ENCODE results near the gene BANF2. TPM values are rescaled to one million over a fixed set of nuclear protein-coding genes. Genes with fewer than 3 reads are reported as not detected.

BANF2 gene
- total RNA-seq, 4 donors from 2014 or later = not detected

GRCh38 chr20:17685168-17685567 is 14.6 kb upstream of the BANF2 start:
- TF ChIP-seq CTCF (IDR thresholded peaks at IDR 0.05) (no peak), POLR2A (IDR thresholded peaks at IDR 0.05; ENCODE audit: low read depth) (no peak), POLR2AphosphoS5 (IDR thresholded peaks at IDR 0.05) (no peak), EP300 (IDR thresholded peaks at IDR 0.05) (no peak)
- no peak for DNase-seq (ENCODE audit: extremely low spot score)
- peaks cover 2 to 30% (median 25%) of the 10 kb centered on the region in 4 donors for H3K4me1 ChIP-seq
- no peak overlapping the region for H3K27ac ChIP-seq (replicated peaks in 1 of 4)
- H3K27me3 ChIP-seq = no peaks in the 10 kb centered on the region
- no peaks in the 10 kb centered on the region for H3K36me3 ChIP-seq
- WGBS = 48% methylated on average over 1 of the region's 1 CpG
- no peak overlapping the region for H3K4me3 ChIP-seq
- intact Hi-C loops (cut with DNase I) = loop anchor here (10.0 kb wide), 1 partner anchor 120 kb away; no protein-coding TSS in a partner anchor
- H3K9me3 ChIP-seq = no peaks in the 10 kb centered on the region

GRCh38 chr20:17687800-17688199 is 12.0 kb upstream of the BANF2 start:
- H3K4me3 ChIP-seq = no peak overlapping the region
- DNase-seq (ENCODE audit: extremely low spot score) = no peak
- intact Hi-C loops (cut with DNase I) = loop anchor here (10.0 kb wide), 1 partner anchor 117 kb away; no protein-coding TSS in a partner anchor
- 82% methylated on average over 3 of the region's 3 CpGs for WGBS
- no peaks in the 10 kb centered on the region for H3K27me3 ChIP-seq
- TF ChIP-seq CTCF (IDR thresholded peaks at IDR 0.05) = no peak
- peaks cover 0 to 37% (median 31%) of the 10 kb centered on the region in 4 donors for H3K4me1 ChIP-seq
- H3K9me3 ChIP-seq = no peaks in the 10 kb centered on the region
- no peak overlapping the region for H3K27ac ChIP-seq (replicated peaks in 1 of 4)
- no peaks in the 10 kb centered on the region for H3K36me3 ChIP-seq

GRCh38 chr20:17688965-17689364 is 10.8 kb upstream of the BANF2 start:
- Histone ChIP-seq H3K27ac (replicated peaks in 1 of 4) (peak overlapping the region in 3 of 4 donors; percentile 17 to 55 (median 25)), H3K27me3 (no peaks in the 10 kb centered on the region), H3K4me3 (no peak overlapping the region), H3K9me3 (no peaks in the 10 kb centered on the region), H3K36me3 (no peaks in the 10 kb centered on the region), H3K4me1 (peaks cover 0 to 41% (median 38%) of the 10 kb centered on the region in 4 donors)
- TF ChIP-seq EP300 (IDR thresholded peaks at IDR 0.05) = no peak
- no peak for TF ChIP-seq CTCF (IDR thresholded peaks at IDR 0.05)
- no peak for TF ChIP-seq POLR2AphosphoS5 (IDR thresholded peaks at IDR 0.05)
- no peak for TF ChIP-seq POLR2A (IDR thresholded peaks at IDR 0.05; ENCODE audit: low read depth)
- DNase-seq (ENCODE audit: extremely low spot score) = no peak
- intact Hi-C loops (cut with DNase I) = loop anchor here (10.0 kb wide), 1 partner anchor 116 kb away; no protein-coding TSS in a partner anchor
- WGBS = 12% methylated on average over 2 of the region's 2 CpGs

- WGBS = 88% methylated on average over 2 of the region's 2 CpGs
- TF ChIP-seq CTCF (IDR thresholded peaks at IDR 0.05) (no peak), EP300 (IDR thresholded peaks at IDR 0.05) (no peak), POLR2AphosphoS5 (IDR thresholded peaks at IDR 0.05) (no peak)
Measured at GRCh38 chr20:17690144-17690543, 9.6 kb upstream of the BANF2 start.

GRCh38 chr20:17691758-17692157 is 8.0 kb upstream of the BANF2 start:
- H3K27me3 ChIP-seq = no peaks in the 10 kb centered on the region
- TF ChIP-seq POLR2AphosphoS5 (IDR thresholded peaks at IDR 0.05) (no peak), EP300 (IDR thresholded peaks at IDR 0.05) (no peak), POLR2A (IDR thresholded peaks at IDR 0.05; ENCODE audit: low read depth) (no peak), CTCF (IDR thresholded peaks at IDR 0.05) (no peak)
- no peak for DNase-seq (ENCODE audit: extremely low spot score)
- intact Hi-C loops (cut with DNase I) = no loop called here
- H3K4me1 ChIP-seq = peaks cover 0 to 44% (median 40%) of the 10 kb centered on the region in 4 donors
- H3K36me3 ChIP-seq = no peaks in the 10 kb centered on the region
- no peaks in the 10 kb centered on the region for H3K9me3 ChIP-seq
- WGBS = 69% methylated on average over 2 of the region's 2 CpGs
- H3K27ac ChIP-seq (replicated peaks in 1 of 4) = no peak overlapping the region
- no peak overlapping the region for H3K4me3 ChIP-seq

More at GRCh38 chr20:17690144-17690543, 9.6 kb upstream of the BANF2 start:
- no peak for DNase-seq (ENCODE audit: extremely low spot score)
- Histone ChIP-seq H3K4me1 (peaks cover 0 to 44% (median 40%) of the 10 kb centered on the region in 4 donors), H3K27ac (replicated peaks in 1 of 4) (no peak overlapping the region), H3K9me3 (no peaks in the 10 kb centered on the region), H3K27me3 (no peaks in the 10 kb centered on the region), H3K36me3 (no peaks in the 10 kb centered on the region), H3K4me3 (no peak overlapping the region)
- intact Hi-C loops (cut with DNase I) = no loop called here
